ENCODE results near the gene SCG3.

GRCh38 chr15:51634591-51635198, 46.6 kb upstream of the SCG3 start:
- TF ChIP-seq, protein P1, sequence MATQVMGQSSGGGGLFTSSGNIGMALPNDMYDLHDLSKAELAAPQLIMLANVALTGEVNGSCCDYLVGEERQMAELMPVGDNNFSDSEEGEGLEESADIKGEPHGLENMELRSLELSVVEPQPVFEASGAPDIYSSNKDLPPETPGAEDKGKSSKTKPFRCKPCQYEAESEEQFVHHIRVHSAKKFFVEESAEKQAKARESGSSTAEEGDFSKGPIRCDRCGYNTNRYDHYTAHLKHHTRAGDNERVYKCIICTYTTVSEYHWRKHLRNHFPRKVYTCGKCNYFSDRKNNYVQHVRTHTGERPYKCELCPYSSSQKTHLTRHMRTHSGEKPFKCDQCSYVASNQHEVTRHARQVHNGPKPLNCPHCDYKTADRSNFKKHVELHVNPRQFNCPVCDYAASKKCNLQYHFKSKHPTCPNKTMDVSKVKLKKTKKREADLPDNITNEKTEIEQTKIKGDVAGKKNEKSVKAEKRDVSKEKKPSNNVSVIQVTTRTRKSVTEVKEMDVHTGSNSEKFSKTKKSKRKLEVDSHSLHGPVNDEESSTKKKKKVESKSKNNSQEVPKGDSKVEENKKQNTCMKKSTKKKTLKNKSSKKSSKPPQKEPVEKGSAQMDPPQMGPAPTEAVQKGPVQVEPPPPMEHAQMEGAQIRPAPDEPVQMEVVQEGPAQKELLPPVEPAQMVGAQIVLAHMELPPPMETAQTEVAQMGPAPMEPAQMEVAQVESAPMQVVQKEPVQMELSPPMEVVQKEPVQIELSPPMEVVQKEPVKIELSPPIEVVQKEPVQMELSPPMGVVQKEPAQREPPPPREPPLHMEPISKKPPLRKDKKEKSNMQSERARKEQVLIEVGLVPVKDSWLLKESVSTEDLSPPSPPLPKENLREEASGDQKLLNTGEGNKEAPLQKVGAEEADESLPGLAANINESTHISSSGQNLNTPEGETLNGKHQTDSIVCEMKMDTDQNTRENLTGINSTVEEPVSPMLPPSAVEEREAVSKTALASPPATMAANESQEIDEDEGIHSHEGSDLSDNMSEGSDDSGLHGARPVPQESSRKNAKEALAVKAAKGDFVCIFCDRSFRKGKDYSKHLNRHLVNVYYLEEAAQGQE (IDR thresholded peaks at IDR 0.05; ENCODE audit: insufficient read depth in 1 of 2, low read depth in 2 of 2, low read length in 2 of 2), result no peak
- no peak for TF ChIP-seq POLR2AphosphoS5 (IDR thresholded peaks at IDR 0.05; ENCODE audit: low read depth, low read length)
